Measurements from ENCODE around the gene MTHFD2.
"Not testable (repeated sequence)": the region's sequence is repeated elsewhere in the genome, so short reads cannot be mapped to it uniquely, and the experiment has no call there.

MTHFD2 gene

GRCh38 chr2:74198461-74199274 is at the start of gene MTHFD2:
Gene MTHFD2, plus strand, starts transcription at chr2:74198615. Its CDS starts 27 bp downstream, at chr2:74198642.
- peak; percentile 94 for DNase-seq (ENCODE audit: low spot score)

DNA sequence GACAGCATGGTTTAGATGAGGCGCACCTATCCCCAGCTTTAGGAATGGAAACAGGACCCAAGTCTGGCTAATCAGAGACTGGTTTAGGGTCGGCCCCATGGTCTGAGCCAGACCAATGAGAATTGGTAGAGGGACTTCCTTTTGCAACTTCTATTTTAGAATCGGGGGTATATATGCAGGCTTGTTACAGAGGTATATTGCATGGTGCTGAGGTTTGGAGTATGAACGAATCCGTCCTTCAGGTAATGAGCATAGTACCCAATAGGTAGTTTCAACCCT is 49.2 kb upstream of the MTHFD2 start:
- DNase-seq (ENCODE audit: low spot score), result no peak

GRCh38 chr2:74149570-74150319 is 48.7 kb upstream of the MTHFD2 start:
- DNase-seq (ENCODE audit: low spot score), result no peak

DNA sequence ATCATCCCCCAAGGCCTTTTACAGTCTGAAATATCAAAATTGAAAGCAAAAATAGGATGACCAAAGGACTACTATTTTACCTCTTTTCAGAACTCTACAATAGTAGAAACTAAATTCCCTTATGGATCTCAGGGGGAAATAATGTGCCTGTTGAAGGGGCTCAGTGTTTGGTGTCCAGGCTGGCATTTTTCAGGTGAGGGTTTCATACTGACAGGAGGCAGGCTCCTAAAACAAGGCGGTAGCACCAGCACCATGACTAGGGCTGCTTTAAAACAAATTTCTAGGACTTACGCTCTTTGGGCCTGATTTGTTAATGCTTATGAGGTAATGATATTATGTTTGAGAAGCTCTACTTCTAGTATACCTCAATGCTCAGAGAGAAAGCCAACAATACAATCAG is 45.5 kb upstream of the MTHFD2 start:
- DNase-seq (ENCODE audit: low spot score), result no peak

- DNase-seq (ENCODE audit: low spot score), result no peak
Measured at GRCh38 chr2:74155830-74156229, 42.6 kb upstream of the MTHFD2 start.

DNA sequence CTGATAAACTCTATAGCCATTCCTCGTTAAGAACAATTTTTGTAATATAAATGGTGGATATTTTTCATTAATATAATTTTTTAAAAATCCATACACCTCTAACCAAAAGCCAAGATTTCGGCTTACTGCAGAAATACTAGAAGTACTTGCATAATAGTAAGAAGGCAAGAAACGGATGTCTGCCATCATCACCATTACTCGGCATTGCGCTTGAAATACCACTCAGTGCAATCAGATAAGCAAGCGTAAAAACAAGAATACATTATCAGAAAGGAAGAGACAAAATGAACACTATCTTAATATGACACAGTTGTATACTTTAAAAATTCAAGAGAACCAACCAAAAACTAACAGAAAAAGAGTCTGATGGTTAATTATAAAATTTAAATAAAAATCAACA is 35.5 kb upstream of the MTHFD2 start:
- no peak for DNase-seq (ENCODE audit: low spot score)

- DNase-seq (ENCODE audit: low spot score), result no peak
Measured at GRCh38 chr2:74164761-74165160, 33.7 kb upstream of the MTHFD2 start.

DNA sequence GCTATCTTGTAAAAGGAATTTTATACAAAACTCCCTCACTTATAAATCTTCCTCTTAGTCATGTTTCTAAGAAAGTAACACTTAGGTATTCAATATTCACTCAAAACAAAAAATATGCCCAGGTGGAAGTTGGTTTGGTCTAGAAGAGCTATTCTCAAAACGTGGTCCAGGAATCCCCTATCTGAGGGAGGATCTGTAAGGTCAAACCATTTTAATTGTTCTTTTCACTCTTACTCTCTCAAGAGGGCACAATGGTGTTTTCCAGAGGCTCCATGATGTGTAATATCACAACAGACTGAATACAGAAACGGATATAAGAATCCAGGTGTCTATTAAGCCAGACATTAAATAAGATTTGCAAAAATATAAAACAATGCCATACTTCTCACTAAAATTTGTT is 29.7 kb upstream of the MTHFD2 start:
- no peak for DNase-seq (ENCODE audit: low spot score)

DNA sequence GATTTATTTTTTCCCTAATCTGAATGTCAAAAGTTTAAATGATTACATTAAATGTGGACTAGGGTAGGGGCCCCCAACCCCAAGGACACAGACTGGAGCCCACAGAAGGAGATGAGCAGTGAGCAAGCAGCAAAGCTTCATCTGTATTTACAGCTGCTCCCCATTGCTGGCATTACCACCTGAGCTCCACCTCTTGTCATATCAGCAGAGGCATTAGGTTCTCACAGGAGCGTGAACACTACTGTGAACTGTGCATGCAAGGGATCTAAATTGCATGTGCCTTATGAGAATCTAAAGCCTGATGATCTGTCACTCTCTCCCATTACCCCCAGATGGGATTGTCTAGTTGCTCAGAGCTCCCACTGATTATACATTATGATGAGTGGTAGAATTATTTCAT is 23.5 kb upstream of the MTHFD2 start:
- no peak for DNase-seq (ENCODE audit: low spot score)

DNA sequence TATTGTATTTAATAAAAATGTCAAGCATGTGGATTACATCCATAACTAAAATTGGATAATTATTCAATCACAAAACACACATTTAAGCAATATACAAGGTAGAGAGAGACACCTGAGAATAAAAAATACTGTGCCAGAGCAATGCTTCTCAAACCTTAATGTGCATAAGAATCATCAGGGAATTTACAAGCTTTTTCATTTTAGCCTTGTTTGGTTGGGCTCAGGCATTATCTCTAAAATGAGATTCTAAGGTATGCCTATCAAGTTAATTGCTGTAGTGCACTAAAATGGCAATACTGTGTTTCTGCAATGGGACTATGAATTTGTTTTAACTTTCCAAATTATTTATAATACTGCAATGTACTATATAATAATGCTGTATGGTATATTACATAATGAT is 20.7 kb upstream of the MTHFD2 start:
- no peak for DNase-seq (ENCODE audit: low spot score)

GRCh38 chr2:74178211-74179062 is 20.0 kb upstream of the MTHFD2 start, which contains the start of gene MOB1A:
Gene MOB1A, minus strand, starts transcription at chr2:74178879. Its CDS starts 205 bp downstream, at chr2:74178674.
- peak; percentile 96 for DNase-seq (ENCODE audit: low spot score)

DNA sequence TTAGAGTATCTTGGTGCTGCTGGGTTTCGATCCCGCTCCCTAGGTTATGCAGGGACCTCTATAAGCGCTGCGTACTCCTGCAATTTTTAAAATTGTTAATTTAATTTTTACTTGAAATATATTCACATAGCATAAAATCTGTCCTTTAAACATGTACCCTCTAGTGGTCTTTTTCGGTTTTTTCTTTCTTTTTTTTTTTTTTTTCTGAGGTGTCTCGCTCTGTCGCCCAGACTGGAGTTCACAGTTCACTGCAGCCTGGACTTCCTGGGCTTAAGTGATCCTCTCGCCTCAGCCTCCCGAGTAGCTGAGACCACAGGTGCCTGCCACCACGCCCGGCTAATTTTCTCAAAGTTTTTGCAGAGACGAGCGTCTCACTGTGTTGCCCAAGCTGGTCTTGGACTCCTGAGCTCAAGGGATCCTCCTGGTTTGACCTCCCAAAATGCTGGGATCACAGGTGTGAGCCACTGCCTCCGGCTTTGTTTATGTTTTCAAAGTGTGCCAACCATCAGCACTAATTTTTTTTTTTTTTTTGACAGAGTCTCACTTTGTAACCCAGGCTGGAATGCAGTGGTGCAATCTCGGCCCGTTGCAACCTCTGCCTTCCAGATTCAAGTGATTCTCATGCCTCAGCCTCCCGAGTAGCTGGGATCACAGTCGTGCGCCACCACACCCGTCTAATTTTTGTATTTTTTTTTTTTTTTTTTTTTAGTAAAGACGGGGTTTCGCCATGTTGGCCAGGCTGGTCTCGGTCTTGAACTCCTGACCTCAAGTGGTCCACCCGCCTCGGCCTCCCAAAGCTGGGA is 19.2 kb upstream of the MTHFD2 start:
- DNase-seq (ENCODE audit: low spot score), result no peak

DNA sequence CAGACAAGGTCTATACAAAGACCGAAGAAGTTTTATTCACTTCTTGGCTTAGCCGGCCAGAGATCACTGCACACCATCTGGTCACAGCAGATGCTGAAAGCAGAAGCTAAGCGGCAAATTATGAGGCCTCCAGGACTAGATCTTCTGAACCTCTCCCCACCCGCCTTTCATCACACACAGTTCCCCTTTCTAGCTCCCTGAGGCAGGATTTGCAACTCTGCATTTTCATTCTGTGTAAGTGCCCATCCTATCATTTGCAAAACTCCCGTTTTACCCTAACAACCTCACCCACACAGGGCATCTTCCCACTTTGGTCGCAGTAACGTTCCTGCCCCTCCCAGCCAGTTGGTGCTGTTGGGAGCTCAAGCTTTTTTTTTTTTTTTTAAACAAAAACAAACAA is 16.7 kb upstream of the MTHFD2 start:
- peak; percentile 66 for DNase-seq (ENCODE audit: low spot score)

- no peak for DNase-seq (ENCODE audit: low spot score)
Measured at GRCh38 chr2:74183878-74184277, 14.5 kb upstream of the MTHFD2 start.

DNA sequence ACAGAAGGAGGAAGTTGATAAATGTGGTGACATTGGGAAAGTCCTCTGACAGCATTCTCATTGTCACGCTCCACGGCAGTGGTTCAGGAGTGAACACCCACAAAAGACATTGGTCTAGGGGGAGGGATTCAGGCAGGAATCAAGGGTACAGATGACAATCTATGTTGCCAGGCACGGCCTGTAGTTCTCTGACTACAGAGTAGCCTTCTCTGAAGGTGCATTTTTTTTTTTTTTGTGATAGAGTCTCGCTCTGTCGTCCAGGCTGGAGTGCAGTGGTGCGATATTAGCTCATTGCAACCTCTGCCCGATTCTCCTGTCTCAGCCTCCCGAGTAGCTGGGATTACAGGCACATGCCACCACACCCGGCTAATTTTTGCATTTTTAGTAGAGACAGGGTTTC is 12.4 kb upstream of the MTHFD2 start:
- DNase-seq (ENCODE audit: low spot score), result no peak

DNA sequence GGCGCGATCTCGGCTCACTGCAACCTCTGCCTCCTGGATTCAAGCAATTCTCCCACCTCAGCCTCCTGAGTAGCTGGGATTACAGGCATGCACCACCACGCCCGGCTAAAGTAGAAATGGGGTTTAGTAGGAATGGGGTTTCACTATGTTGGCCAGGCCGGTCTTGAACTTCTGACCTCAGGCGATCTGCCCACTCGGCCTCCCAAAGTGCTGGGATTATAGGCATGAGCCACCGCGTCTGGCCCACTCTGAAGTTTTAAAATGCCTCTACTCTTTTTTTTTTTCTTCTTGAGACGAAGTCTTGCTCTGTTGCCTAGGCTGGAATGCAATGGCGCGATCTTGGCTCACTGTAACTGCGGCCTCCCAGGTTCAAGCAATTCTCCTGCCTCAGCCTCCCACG is 11.7 kb upstream of the MTHFD2 start:
- DNase-seq (ENCODE audit: low spot score), result not testable (repeated sequence)

GRCh38 chr2:74188018-74188601 is 10.3 kb upstream of the MTHFD2 start:
- DNase-seq (ENCODE audit: low spot score), result no peak

DNA sequence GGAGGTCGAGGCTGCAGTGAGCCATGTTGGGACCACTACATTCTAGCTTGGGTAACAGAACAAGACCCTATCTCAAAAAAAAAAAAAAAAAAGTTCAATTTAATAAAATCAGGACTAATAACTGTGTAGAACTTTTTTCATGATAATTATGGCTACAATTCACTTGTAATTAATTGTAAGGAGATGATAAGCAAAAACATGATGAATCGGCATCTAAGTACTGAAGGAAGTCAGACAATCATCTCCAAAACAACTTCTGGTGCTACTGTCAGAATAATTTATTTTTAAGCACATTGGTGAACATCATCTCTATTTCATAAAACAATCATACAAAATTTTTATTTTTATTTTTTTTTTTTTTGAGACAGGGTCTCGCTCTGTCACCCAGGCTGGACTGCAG is 9.7 kb upstream of the MTHFD2 start:
- no peak for DNase-seq (ENCODE audit: low spot score)

DNA sequence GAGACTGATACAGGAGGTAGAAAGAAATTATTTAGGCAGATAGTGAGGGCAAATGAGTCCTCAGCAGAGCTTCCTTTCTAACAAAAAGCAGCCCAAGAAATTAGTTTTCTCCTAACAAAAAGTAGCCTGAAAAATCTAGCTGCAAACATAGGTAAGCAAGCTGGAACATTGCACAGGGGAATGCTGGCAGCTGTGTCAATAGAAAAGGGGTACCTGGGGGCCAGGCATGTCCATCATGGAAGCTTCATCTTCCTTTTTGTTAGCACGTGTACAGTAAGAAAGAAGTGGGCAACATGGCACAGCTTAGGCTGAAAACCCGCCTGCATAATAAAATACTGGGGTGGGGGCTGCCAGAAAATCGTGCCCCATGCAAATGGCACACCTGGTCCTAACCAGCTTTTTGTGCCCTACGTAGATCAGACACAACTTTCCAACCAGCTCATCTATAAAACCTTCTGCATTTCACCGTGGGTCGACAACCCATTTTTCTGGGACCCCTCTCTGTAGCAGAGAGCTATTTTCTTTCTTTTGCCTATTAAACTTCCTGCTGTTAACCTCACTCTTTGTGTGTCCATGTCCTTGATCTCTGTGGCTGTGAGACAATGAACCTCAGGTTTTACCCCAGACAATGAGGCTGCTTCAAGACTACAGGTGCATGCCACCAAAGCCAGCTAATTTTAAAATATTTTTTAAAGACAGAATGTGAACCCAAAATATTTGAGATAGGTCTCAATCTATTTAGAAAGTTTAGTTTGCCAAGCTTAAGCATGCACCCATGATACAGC is 6.6 kb upstream of the MTHFD2 start:
- DNase-seq (ENCODE audit: low spot score), result no peak

GRCh38 chr2:74194799-74195198 is 3.6 kb upstream of the MTHFD2 start:
- DNase-seq (ENCODE audit: low spot score), result no peak

DNA sequence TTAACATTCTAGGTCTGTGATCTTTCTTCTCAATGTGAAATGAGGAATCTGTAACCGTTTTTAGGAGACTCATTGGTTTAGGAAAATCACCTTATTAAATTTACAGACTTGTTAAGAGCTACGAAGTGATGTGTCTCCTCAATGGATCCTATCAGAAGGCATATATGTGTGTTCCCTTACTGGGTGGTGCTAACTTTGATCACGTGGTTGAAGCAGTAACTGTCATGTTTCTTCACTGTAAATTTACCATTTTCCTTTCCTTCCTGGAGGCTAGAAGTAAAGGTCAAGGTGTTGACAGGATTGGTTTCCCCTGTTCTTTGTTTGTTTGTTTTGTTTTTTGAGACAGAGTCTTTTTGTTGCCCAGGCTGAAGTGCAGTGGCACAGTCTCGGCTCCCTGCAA is 1.4 kb upstream of the MTHFD2 start:
- DNase-seq (ENCODE audit: low spot score), result no peak

Data from D341Med (cell line).